ENCODE results near the gene SND1.
"Not testable (repeated sequence)": the region's sequence is repeated elsewhere in the genome, so short reads cannot be mapped to it uniquely, and the experiment has no call there.

The SND1 gene

GRCh38 chr7:128107516-128107915 lies 455.5 kb downstream of the SND1 start:
- H3K27ac ChIP-seq, H3K4me3 ChIP-seq: not testable (repeated sequence)

GRCh38 chr7:128108129-128108528 lies 456.1 kb downstream of the SND1 start:
- Histone ChIP-seq H3K4me3 (no peak overlapping the region), H3K27ac (no peak overlapping the region)

GRCh38 chr7:128108641-128109423 lies 456.8 kb downstream of the SND1 start:
- H3K4me3 ChIP-seq: no peak overlapping the region
- peak overlapping the region in 6 of 21 experiments; percentile 1 to 45 (median 25) for H3K27ac ChIP-seq

- peak overlapping the region in 5 of 21 experiments; percentile 1 to 45 (median 21) for H3K27ac ChIP-seq
Measured at GRCh38 chr7:128109424-128109969, 457.5 kb downstream of the SND1 start.

GRCh38 chr7:128110641-128111364 lies 458.8 kb downstream of the SND1 start:
- H3K27ac ChIP-seq: no peak overlapping the region
- H3K4me3 ChIP-seq: no peak overlapping the region

More at GRCh38 chr7:128109424-128109969, 457.5 kb downstream of the SND1 start:
- not testable (repeated sequence) for H3K4me3 ChIP-seq

- no peak overlapping the region for H3K4me3 ChIP-seq
- H3K27ac ChIP-seq: no peak overlapping the region
Measured at GRCh38 chr7:128112018-128112780, 460.2 kb downstream of the SND1 start.

GRCh38 chr7:128112781-128113221 lies 460.8 kb downstream of the SND1 start:
- Histone ChIP-seq H3K27ac (no peak overlapping the region), H3K4me3 (no peak overlapping the region)

GRCh38 chr7:128113839-128114238 lies 461.8 kb downstream of the SND1 start:
- H3K4me3 ChIP-seq: no peak overlapping the region
- no peak overlapping the region for H3K27ac ChIP-seq

GRCh38 chr7:128114806-128115205 lies 462.8 kb downstream of the SND1 start:
- Histone ChIP-seq H3K27ac (no peak overlapping the region), H3K4me3 (no peak overlapping the region)

- Histone ChIP-seq H3K4me3 (no peak overlapping the region), H3K27ac (no peak overlapping the region)
Measured at GRCh38 chr7:128115336-128115820, 463.4 kb downstream of the SND1 start.

GRCh38 chr7:128115821-128116723 lies 464.1 kb downstream of the SND1 start:
- no peak overlapping the region for H3K27ac ChIP-seq
- H3K4me3 ChIP-seq: no peak overlapping the region

GRCh38 chr7:128116740-128117139 lies 464.7 kb downstream of the SND1 start:
- no peak overlapping the region for H3K27ac ChIP-seq
- no peak overlapping the region for H3K4me3 ChIP-seq

GRCh38 chr7:128117691-128118090 lies 465.7 kb downstream of the SND1 start:
- H3K4me3 ChIP-seq: no peak overlapping the region

GRCh38 chr7:128119036-128119435 lies 467.0 kb downstream of the SND1 start:
- Histone ChIP-seq H3K4me3 (no peak overlapping the region), H3K27ac (no peak overlapping the region)

More at GRCh38 chr7:128117691-128118090, 465.7 kb downstream of the SND1 start:
- no peak overlapping the region for H3K27ac ChIP-seq

- H3K27ac ChIP-seq: no peak overlapping the region
- H3K4me3 ChIP-seq: no peak overlapping the region
Measured at GRCh38 chr7:128120116-128120515, 468.1 kb downstream of the SND1 start.

- Histone ChIP-seq H3K27ac (peak overlapping the region in 7 of 21 experiments; percentile 1 to 67 (median 45)), H3K4me3 (peak overlapping the region in 1 of 7 experiments; percentile 49)
Measured at GRCh38 chr7:128120976-128121490, 469.0 kb downstream of the SND1 start.

- Histone ChIP-seq H3K27ac (peak overlapping the region in 14 of 21 experiments; percentile 1 to 67 (median 41)), H3K4me3 (peak overlapping the region; percentile 1 to 49 (median 28))
Measured at GRCh38 chr7:128121711-128122530, 469.9 kb downstream of the SND1 start.

All from skin epidermis (tissue), 12 donors.